Ishikawa (cell line): ENCODE measurements around the gene MNS1.

Experiments
- CREB1 ChIP-seq: IDR thresholded peaks from 2 replicates; pipeline ENCODE4 v1.6.1; 2012; ENCODE audit warnings: low read depth
- EGR1 ChIP-seq: IDR thresholded peaks from 2 replicates; pipeline ENCODE4 v1.6.1; 2012
- EP300 ChIP-seq: IDR thresholded peaks from 2 replicates; pipeline ENCODE4 v1.6.1; 2012; ENCODE audit warnings: borderline replicate concordance
- RAD21 ChIP-seq: IDR thresholded peaks from 2 replicates; pipeline ENCODE4 v1.6.1; 2012; ENCODE audit warnings: low read depth
- REST ChIP-seq: IDR thresholded peaks from 2 replicates; pipeline ENCODE4 v1.6.1; 2012; ENCODE audit warnings: low read depth, mild to moderate bottlenecking
- TAF1 ChIP-seq: IDR thresholded peaks from 2 replicates; pipeline ENCODE4 v1.6.1; 2012; ENCODE audit warnings: low read depth, mild to moderate bottlenecking
- TEAD4 ChIP-seq: IDR thresholded peaks from 2 replicates; pipeline ENCODE4 v1.6.1; 2012
- YY1 ChIP-seq: IDR thresholded peaks from 2 replicates; pipeline ENCODE4 v1.6.1; 2012; ENCODE audit warnings: low read depth
- ZBTB7A ChIP-seq: IDR thresholded peaks from 2 replicates; pipeline ENCODE4 v1.6.1; 2012; ENCODE audit warnings: low read depth
- TF ChIP-seq, protein P1 (sequence below): IDR thresholded peaks from 2 replicates; pipeline ENCODE4 v1.6.1; 2012

DNA sequence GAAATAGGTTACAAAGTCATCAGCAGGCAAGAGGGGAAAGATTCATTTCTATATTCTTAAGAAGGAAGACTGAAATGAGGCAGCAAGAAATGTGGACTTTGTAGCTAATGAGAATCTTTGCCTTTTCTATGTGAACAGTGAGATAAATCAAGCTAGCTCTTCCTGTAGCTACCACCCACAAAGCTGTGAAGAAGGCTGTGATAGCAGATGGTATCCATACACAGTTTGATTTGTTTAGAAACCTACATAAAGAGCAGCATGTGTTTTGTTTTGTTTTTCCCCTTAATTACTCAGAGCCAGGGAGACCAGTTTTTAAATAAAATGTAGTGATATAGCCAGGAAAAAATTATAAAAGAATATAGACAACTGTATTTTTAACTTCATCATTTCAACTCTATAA, 54.2 kb downstream of the MNS1 start:
- TF ChIP-seq REST (no peak), RAD21 (no peak), CREB1 (no peak), ZBTB7A (no peak), TAF1 (no peak), TEAD4 (no peak), EP300 (no peak), YY1 (no peak), EGR1 (no peak)
- TF ChIP-seq, protein P1, sequence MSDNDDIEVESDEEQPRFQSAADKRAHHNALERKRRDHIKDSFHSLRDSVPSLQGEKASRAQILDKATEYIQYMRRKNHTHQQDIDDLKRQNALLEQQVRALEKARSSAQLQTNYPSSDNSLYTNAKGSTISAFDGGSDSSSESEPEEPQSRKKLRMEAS = no peak
